Ectodermal cell (in vitro differentiated cells): ENCODE measurements around the gene ADD2.

ENCODE experiments used
- H3K27ac ChIP-seq: 2 replicates; pipeline ENCODE4 v1.7.0; 2013; ENCODE audit warnings: mild to moderate bottlenecking, low read depth, low read length; ENCODE audit not compliant: insufficient read depth, poor library complexity, severe bottlenecking
- H3K27me3 ChIP-seq: 2 replicates; pipeline ENCODE4 v1.7.0; 2013; ENCODE audit warnings: mild to moderate bottlenecking, low read length; ENCODE audit not compliant: insufficient read depth, control insufficient read depth, poor library complexity, severe bottlenecking
- H3K36me3 ChIP-seq: one replicate; pipeline ENCODE4 v1.7.0; 2013; ENCODE audit warnings: low read length; ENCODE audit not compliant: control insufficient read depth, insufficient read depth
- H3K4me1 ChIP-seq: one replicate; pipeline ENCODE4 v1.7.0; 2013; ENCODE audit warnings: low read length; ENCODE audit not compliant: control insufficient read depth, insufficient read depth
- H3K4me3 ChIP-seq: 2 replicates; pipeline ENCODE4 v1.7.0; 2013; ENCODE audit warnings: low read depth, low read length, control low read depth; ENCODE audit not compliant: insufficient read depth
- H3K9me3 ChIP-seq: 2 replicates; pipeline ENCODE4 v1.7.0; 2013; ENCODE audit warnings: mild to moderate bottlenecking, low read length, moderate library complexity; ENCODE audit not compliant: control insufficient read depth
- WGBS, 2 experiments: methylation state at CpG; one replicate each; pipeline ENCODE4 v1.1.7; 2013; ENCODE audit warnings: missing lambda C conversion rate in 2 of 2; 5-methylcytosine and 5-hydroxymethylcytosine counted together

ADD2 gene

DNA sequence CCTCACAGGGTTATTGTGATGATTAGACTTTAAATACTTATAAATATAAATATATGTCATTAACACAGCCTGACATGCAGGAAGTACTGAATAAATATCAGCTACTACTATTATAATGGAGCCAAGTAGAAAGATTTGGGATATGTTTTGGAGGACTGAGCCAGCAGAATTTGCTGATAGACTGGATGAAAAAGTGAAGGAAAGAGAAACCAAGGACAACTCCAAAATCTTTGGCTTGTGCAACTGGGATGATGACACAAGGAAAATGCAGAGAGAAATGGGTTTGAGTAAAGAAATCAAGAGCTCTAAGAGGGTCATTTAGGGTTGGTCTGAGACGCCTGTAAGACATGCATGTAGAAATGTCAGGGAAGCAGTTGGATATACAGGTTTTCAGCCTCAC, 15.6 kb downstream of the ADD2 start:
- Histone ChIP-seq H3K4me3 (no peak overlapping the region), H3K36me3 (no peaks in the 10 kb centered on the region), H3K27me3 (no peaks in the 10 kb centered on the region), H3K9me3 (no peaks in the 10 kb centered on the region), H3K4me1 (peaks cover 4% of the 10 kb centered on the region), H3K27ac (no peak overlapping the region)
- 96 to 100% methylated on average over 1 of the region's 1 CpG for WGBS, 2 experiments

DNA sequence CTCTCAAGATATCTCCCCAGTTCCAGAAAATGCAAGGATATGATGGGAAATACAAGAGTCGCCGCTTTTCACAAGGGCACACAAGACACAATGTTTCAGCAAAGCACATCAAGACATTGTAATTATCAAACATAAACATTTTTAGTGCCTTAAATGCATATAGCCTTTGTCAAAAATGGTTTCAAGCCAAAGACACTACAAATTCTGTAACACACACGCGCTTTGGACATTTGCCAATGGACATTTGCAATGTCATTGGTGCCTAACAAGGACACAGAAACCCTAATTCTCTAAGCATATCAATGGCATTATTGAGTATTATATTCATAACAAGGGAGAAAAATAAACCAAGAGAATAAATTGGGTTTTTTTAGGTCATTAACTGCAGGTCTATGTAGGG, 16.1 kb downstream of the ADD2 start:
- H3K36me3 ChIP-seq = no peaks in the 10 kb centered on the region
- H3K27ac ChIP-seq = no peak overlapping the region
- no peaks in the 10 kb centered on the region for H3K27me3 ChIP-seq
- 92 to 97% methylated on average over 4 of the region's 4 CpGs for WGBS, 2 experiments
- no peak overlapping the region for H3K4me3 ChIP-seq
- H3K4me1 ChIP-seq = peaks cover 4% of the 10 kb centered on the region
- no peaks in the 10 kb centered on the region for H3K9me3 ChIP-seq

DNA sequence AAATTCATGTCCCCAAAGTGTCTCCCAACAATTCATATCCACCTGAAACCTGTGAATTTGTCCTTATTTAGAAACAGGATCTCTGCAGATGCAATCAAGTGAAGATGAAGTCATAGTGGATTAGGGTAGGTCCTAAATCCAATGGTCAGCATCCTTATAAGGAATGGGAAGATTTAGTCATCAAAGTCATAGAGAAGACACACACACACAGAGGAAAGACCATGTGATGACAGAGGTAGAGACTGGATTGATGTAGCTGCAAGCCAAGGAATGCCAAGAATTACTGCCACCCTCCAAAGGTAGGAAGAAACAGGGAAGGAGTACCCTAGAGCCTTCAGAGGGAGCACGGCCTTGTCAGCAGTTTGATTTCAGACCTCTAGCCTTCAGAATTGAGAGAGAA, 17.7 kb downstream of the ADD2 start:
- WGBS, 2 experiments = 94 to 100% methylated on average over 1 of the region's 1 CpG
- Histone ChIP-seq H3K4me3 (no peak overlapping the region), H3K36me3 (no peaks in the 10 kb centered on the region), H3K27me3 (no peaks in the 10 kb centered on the region), H3K9me3 (no peaks in the 10 kb centered on the region), H3K4me1 (peaks cover 10% of the 10 kb centered on the region), H3K27ac (no peak overlapping the region)

DNA sequence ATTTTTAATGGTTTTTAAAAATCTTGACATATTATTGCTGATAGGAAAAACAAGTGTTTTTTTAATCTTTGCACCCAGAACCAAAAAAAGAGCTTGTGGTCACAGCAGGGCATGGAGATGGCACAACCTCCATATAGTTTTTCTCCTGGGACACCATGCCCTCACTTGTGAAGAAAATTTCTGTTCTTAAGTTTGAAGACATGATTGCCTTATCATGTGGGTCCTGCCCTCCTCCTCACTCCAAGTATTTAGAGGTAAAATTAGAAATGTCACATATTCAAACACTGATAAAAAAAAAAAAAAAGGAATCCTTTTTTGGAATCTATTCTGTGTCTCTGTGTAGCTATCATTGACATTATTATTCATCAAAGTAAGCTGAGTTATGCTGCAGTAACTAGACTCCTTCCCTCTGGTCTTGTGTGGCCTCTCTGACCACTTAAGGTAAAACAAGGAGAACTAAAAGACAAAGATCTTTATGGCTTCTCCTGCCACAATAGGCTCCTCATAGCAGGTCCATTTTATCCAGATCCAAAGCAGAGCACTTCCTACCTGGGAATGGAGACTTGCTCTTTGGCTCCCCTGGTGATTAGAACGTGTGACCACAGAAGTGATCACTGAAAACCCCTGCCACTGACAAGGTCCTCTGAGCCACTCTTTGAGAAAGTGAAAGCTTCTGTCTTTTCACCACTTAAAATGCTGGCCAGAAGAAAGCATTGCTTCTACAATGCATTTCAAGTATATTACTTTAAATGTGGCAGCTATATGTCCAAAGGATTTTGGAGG, 19.8 kb downstream of the ADD2 start:
- whole genome bisulfite sequencing, 2 experiments = 33 to 48% methylated on average over 1 of the region's 1 CpG
- Histone ChIP-seq H3K4me3 (no peak overlapping the region), H3K4me1 (peaks cover 13% of the 10 kb centered on the region), H3K36me3 (no peaks in the 10 kb centered on the region), H3K9me3 (no peaks in the 10 kb centered on the region), H3K27ac (no peak overlapping the region), H3K27me3 (no peaks in the 10 kb centered on the region)

DNA sequence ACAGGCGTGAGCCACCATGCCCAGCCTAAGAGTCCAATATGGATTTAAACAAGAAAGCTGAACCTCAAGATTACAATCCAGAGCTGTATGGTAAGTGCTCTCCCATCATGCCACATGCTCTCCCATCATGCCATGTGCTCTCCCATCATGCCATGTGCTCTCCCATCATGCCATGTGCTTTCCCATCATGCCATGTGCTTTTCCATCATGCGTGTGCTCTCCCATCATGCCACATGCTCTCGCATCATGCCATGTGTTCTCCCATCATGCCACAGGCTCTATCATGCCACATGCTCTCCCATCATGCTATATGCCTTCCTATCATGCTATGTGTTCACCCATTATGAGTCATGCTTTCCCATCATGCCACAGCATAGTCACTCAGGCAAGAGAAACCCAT, 20.7 kb downstream of the ADD2 start:
- H3K4me3 ChIP-seq = no peak overlapping the region
- no peaks in the 10 kb centered on the region for H3K9me3 ChIP-seq
- peaks cover 13% of the 10 kb centered on the region for H3K4me1 ChIP-seq
- H3K27ac ChIP-seq = no peak overlapping the region
- no peaks in the 10 kb centered on the region for H3K27me3 ChIP-seq
- no peaks in the 10 kb centered on the region for H3K36me3 ChIP-seq
- 94 to 99% methylated on average over 3 of the region's 3 CpGs for WGBS, 2 experiments

DNA sequence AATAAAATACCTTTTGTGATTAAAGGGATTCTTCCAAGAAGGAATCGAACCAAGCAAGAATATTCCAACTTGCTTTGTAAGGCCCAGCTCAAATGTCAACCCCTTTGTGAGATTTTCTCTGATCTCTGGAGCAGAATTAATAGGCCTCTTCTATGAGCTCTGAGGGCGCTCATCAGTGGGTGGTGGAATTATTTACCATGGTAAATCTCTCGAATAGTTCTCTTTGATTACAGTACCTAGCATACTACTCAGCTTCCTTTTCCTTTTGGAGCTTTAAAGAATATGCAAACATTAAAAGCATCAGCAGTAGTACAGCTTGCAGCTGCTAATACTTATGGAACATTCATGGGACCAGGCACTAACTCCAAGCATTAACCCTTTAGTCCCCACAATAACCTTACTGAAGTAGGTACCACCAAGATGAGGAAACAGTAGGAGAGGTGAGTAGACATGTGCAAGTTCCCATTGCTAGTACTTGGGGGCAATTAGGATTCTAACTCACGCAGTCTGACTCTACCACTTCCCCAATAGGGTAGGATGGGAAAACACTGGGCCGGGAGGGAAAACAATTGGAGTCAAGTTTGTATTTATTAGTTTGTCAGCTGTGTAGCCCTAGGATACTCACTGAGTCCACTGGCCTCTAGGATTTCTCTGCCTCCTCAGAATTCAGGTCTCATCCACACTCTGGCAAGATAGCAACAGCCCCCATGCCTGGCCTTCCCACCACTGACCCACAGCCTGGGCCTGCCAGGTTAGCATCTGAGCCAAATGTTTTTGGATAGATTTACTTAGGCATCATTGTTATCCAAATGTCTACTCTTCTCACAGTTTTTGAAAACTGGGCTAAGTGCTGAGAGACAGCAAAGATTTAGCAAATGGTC, 21.7 kb downstream of the ADD2 start:
- WGBS, 2 experiments = 46 to 47% methylated on average over 4 to 5 of the region's 5 CpGs
- H3K27me3 ChIP-seq = no peaks in the 10 kb centered on the region
- H3K27ac ChIP-seq = peak overlapping the region; percentile 50
- no peaks in the 10 kb centered on the region for H3K9me3 ChIP-seq
- no peak overlapping the region for H3K4me3 ChIP-seq
- peaks cover 19% of the 10 kb centered on the region for H3K4me1 ChIP-seq
- H3K36me3 ChIP-seq = no peaks in the 10 kb centered on the region

DNA sequence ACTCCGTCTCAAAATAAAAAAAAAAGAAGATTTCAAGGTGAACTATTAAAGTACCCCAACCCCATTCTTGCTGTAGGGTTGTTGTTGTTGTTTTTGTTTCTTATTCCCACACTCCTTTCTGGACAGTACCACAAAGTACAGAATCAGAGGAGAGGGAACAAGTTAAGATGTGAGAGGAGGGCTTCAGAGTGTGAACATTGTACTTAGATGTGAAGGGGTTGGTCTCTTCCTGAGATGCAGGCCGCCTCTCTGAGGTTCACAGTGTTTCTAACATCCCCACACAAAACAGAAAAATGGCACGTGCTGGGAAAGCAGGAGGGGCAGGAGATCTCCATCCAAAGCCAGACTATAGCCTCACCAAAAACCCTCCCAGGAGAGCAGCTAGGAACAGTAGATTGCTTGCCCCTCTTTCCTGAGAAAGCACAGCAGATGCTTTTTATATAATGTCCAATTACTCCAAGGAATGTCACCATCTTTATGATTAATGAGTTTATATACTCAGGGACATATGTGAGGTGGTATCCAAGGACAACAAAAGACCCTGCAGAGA, 22.6 kb downstream of the ADD2 start:
- Histone ChIP-seq H3K9me3 (no peaks in the 10 kb centered on the region), H3K4me3 (no peak overlapping the region), H3K36me3 (no peaks in the 10 kb centered on the region), H3K27me3 (no peaks in the 10 kb centered on the region), H3K27ac (peak overlapping the region; percentile 50), H3K4me1 (peaks cover 25% of the 10 kb centered on the region)
- 69 to 84% methylated on average over 2 to 3 of the region's 3 CpGs for WGBS, 2 experiments

DNA sequence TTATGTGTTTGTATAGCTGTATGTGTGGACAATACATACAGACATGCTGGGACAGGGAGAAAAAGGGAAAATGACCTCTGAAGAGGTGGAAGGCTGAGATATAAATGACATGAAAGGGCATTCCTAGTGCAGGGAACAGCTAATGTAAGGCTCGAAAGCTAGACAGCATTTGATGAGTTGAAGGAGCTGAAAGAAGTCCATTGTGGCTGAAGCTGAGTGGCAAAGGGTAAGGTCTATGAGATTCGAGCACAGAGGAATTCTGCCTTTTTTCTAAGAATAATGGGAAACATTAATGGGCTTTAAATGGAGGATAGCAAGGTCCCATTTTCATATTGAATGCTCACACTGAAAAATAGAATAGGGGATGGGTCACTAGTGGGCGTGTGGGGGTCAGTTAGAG, 23.6 kb downstream of the ADD2 start:
- WGBS, 2 experiments = 63 to 76% methylated on average over 3 of the region's 3 CpGs
- Histone ChIP-seq H3K4me3 (no peak overlapping the region), H3K27me3 (no peaks in the 10 kb centered on the region), H3K4me1 (peaks cover 25% of the 10 kb centered on the region), H3K9me3 (no peaks in the 10 kb centered on the region), H3K36me3 (no peaks in the 10 kb centered on the region), H3K27ac (no peak overlapping the region)

DNA sequence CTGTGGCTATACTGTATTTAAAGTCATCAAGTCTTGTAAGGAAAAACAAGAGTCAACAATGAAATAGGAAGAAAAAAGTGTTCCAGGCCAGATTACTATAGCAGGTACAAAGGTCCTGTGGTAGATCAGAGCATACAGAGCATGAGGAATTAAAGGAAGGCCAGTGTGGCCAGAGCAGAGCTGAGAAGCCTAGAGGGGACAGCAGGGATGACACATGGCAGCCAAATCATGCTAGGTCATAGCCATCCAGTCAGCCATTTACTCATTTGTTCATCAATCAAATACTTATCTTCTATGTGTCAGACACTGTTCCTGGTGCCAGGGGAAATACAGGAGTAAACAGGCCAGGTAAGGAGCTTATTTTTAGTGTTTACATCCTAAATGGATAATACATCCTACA, 24.3 kb downstream of the ADD2 start:
- no peaks in the 10 kb centered on the region for H3K36me3 ChIP-seq
- no peak overlapping the region for H3K4me3 ChIP-seq
- H3K27me3 ChIP-seq = no peaks in the 10 kb centered on the region
- peaks cover 25% of the 10 kb centered on the region for H3K4me1 ChIP-seq
- no peaks in the 10 kb centered on the region for H3K9me3 ChIP-seq
- no peak overlapping the region for H3K27ac ChIP-seq

DNA sequence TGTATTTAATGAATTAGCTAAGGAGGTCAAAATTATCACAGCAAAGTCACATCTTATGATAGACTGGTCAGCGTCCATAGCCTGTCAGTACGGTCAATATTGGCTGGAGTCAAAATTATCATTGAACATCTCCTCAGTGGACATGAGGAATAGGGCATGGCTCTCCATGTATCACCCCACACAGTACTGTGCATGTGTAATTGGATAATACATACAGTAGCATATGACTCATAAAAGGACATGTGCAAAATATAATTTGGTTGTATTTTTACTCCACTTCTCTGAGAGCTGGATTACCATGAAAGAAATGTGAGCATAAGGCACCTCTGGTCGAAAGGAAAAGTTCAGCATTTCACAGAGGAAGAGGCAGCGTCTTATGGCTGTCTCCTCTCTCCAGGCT, 24.9 kb downstream of the ADD2 start:
- Histone ChIP-seq H3K4me1 (peaks cover 25% of the 10 kb centered on the region), H3K36me3 (no peaks in the 10 kb centered on the region), H3K4me3 (no peak overlapping the region), H3K27me3 (no peaks in the 10 kb centered on the region), H3K27ac (no peak overlapping the region), H3K9me3 (no peaks in the 10 kb centered on the region)
- 94 to 100% methylated on average over 4 of the region's 4 CpGs for WGBS, 2 experiments
